Measurements from ENCODE around the gene NR3C2.

DNA sequence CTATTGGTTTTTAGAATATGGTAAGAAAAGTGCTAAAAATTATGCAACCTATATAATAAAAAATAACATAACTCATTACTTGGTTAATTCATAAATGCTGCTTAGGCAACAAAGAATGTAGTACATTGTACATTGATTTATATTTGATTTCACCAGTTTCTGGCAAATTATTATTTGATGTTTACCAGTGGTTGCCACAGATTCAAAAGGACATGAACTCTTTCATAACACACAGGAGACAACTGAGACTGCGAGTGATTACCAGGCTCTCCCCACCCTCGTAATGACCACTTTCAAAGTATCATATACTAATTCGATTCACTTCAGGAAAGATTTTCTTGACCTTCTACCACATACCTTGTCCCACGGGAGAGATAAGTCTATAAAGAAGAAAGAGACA, 158.5 kb downstream of the NR3C2 start:
- TF ChIP-seq, protein P1, sequence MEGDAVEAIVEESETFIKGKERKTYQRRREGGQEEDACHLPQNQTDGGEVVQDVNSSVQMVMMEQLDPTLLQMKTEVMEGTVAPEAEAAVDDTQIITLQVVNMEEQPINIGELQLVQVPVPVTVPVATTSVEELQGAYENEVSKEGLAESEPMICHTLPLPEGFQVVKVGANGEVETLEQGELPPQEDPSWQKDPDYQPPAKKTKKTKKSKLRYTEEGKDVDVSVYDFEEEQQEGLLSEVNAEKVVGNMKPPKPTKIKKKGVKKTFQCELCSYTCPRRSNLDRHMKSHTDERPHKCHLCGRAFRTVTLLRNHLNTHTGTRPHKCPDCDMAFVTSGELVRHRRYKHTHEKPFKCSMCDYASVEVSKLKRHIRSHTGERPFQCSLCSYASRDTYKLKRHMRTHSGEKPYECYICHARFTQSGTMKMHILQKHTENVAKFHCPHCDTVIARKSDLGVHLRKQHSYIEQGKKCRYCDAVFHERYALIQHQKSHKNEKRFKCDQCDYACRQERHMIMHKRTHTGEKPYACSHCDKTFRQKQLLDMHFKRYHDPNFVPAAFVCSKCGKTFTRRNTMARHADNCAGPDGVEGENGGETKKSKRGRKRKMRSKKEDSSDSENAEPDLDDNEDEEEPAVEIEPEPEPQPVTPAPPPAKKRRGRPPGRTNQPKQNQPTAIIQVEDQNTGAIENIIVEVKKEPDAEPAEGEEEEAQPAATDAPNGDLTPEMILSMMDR (IDR thresholded peaks at IDR 0.05; ENCODE audit: low read depth, low read length, missing input control), result no peak
- TF ChIP-seq, protein P2, sequence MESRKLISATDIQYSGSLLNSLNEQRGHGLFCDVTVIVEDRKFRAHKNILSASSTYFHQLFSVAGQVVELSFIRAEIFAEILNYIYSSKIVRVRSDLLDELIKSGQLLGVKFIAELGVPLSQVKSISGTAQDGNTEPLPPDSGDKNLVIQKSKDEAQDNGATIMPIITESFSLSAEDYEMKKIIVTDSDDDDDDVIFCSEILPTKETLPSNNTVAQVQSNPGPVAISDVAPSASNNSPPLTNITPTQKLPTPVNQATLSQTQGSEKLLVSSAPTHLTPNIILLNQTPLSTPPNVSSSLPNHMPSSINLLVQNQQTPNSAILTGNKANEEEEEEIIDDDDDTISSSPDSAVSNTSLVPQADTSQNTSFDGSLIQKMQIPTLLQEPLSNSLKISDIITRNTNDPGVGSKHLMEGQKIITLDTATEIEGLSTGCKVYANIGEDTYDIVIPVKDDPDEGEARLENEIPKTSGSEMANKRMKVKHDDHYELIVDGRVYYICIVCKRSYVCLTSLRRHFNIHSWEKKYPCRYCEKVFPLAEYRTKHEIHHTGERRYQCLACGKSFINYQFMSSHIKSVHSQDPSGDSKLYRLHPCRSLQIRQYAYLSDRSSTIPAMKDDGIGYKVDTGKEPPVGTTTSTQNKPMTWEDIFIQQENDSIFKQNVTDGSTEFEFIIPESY (IDR thresholded peaks at IDR 0.05), result no peak
- TF ChIP-seq YY1 (IDR thresholded peaks at IDR 0.05) (no peak), JUND (IDR thresholded peaks at IDR 0.05) (peak in 1 of 2 donors; percentile 34), TAF1 (conservative IDR thresholded peaks at IDR 0.05) (no peak)
- TF ChIP-seq, protein P3, sequence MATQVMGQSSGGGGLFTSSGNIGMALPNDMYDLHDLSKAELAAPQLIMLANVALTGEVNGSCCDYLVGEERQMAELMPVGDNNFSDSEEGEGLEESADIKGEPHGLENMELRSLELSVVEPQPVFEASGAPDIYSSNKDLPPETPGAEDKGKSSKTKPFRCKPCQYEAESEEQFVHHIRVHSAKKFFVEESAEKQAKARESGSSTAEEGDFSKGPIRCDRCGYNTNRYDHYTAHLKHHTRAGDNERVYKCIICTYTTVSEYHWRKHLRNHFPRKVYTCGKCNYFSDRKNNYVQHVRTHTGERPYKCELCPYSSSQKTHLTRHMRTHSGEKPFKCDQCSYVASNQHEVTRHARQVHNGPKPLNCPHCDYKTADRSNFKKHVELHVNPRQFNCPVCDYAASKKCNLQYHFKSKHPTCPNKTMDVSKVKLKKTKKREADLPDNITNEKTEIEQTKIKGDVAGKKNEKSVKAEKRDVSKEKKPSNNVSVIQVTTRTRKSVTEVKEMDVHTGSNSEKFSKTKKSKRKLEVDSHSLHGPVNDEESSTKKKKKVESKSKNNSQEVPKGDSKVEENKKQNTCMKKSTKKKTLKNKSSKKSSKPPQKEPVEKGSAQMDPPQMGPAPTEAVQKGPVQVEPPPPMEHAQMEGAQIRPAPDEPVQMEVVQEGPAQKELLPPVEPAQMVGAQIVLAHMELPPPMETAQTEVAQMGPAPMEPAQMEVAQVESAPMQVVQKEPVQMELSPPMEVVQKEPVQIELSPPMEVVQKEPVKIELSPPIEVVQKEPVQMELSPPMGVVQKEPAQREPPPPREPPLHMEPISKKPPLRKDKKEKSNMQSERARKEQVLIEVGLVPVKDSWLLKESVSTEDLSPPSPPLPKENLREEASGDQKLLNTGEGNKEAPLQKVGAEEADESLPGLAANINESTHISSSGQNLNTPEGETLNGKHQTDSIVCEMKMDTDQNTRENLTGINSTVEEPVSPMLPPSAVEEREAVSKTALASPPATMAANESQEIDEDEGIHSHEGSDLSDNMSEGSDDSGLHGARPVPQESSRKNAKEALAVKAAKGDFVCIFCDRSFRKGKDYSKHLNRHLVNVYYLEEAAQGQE (IDR thresholded peaks at IDR 0.05), result no peak
